Gastroesophageal sphincter (tissue), 3 donors: ENCODE results near the gene DIAPH2.

ENCODE experiments used
- EP300 ChIP-seq: sonication (generic); formaldehyde crosslinking; IDR thresholded peaks from one replicate; pipeline ENCODE4 v1.6.1; 2017; ENCODE audit warnings: antibody characterized with exemption, mild to moderate bottlenecking
- POLR2A ChIP-seq, 2 donors: fragments of 450-650 bp; IDR thresholded peaks; one replicate each; pipeline ENCODE4 v1.6.1; 2017; ENCODE audit warnings: antibody characterized with exemption in 2 of 2, mild to moderate bottlenecking in 2 of 2, moderate library complexity in 1 of 2
- POLR2AphosphoS5 ChIP-seq: sonication (generic); formaldehyde crosslinking; IDR thresholded peaks from one replicate; pipeline ENCODE4 v1.6.1; 2017; ENCODE audit warnings: antibody characterized with exemption
- TF ChIP-seq, protein P1 (sequence below), 4 experiments: fragments of 200-600 bp in 2 of 4; fragments of 450-650 bp in 2 of 4; sonication (generic) in 1 of 4; IDR thresholded peaks; one replicate each; pipeline ENCODE4 v1.5.1; 2017 to 2019; ENCODE audit warnings: antibody characterized with exemption in 4 of 4, mild to moderate bottlenecking in 2 of 4, moderate library complexity in 2 of 4

DNA sequence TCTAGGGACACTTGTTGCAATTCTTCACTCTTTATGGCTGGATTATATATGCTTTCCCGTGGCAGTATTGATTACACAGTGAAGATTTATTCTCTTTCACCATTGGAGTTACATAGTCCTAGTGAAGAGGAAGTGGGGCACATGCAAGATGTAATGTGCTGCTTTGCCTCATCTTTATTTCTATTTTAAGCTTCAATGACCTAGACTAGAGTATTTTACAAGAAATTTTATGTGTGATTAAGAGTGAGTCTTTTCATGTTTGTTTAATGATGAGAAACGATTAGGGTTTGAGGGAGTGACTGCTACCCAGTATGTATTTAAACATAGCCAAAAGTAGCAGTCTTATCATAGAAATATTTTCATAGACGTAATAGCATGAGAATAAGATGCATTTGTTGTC, 30.8 kb downstream of the DIAPH2 start:
- TF ChIP-seq POLR2AphosphoS5: no peak
- TF ChIP-seq, protein P1, sequence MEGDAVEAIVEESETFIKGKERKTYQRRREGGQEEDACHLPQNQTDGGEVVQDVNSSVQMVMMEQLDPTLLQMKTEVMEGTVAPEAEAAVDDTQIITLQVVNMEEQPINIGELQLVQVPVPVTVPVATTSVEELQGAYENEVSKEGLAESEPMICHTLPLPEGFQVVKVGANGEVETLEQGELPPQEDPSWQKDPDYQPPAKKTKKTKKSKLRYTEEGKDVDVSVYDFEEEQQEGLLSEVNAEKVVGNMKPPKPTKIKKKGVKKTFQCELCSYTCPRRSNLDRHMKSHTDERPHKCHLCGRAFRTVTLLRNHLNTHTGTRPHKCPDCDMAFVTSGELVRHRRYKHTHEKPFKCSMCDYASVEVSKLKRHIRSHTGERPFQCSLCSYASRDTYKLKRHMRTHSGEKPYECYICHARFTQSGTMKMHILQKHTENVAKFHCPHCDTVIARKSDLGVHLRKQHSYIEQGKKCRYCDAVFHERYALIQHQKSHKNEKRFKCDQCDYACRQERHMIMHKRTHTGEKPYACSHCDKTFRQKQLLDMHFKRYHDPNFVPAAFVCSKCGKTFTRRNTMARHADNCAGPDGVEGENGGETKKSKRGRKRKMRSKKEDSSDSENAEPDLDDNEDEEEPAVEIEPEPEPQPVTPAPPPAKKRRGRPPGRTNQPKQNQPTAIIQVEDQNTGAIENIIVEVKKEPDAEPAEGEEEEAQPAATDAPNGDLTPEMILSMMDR (IDR thresholded peaks at IDR 0.05): no peak
- TF ChIP-seq POLR2A (IDR thresholded peaks at IDR 0.05): no peak
- no peak for TF ChIP-seq EP300
